HFF-Myc (cell line): Measurements from ENCODE around the gene P3H2.
A peak's percentile ranks its signal among the peaks of the same experiment; 100 is the strongest.

Experiments used
- DNase-seq: peaks from one replicate; pipeline ENCODE4 v3.0.0-alpha.2; 2011; ENCODE audit warnings: low read depth; ENCODE audit errors: extremely low read depth
- H3K4me3 ChIP-seq: replicated peaks from 2 replicates; pipeline ENCODE4 v1.5.1; 2011; ENCODE audit warnings: low read depth, mild to moderate bottlenecking, control low read depth, low read length
- CTCF ChIP-seq: IDR thresholded peaks from 2 replicates; pipeline ENCODE4 v1.5.1; 2012; ENCODE audit warnings: mild to moderate bottlenecking, low read depth, low read length, control low read depth; ENCODE audit errors: missing control alignments

P3H2 gene

GRCh38 chr3:190058521-190059241, 62.0 kb downstream of the P3H2 start:
- DNase-seq, result no peak
- no peak overlapping the region for H3K4me3 ChIP-seq
- TF ChIP-seq CTCF, result no peak

GRCh38 chr3:190056742-190057141, 64.0 kb downstream of the P3H2 start:
- DNase-seq, result no peak
- no peak for TF ChIP-seq CTCF
- H3K4me3 ChIP-seq, result no peak overlapping the region

- TF ChIP-seq CTCF, result no peak
- H3K4me3 ChIP-seq, result no peak overlapping the region
- DNase-seq, result no peak
These were observed 64.9 kb downstream of the P3H2 start for GRCh38 chr3:190055773-190056172.

GRCh38 chr3:190053919-190054672, 66.6 kb downstream of the P3H2 start:
- DNase-seq, result no peak
- H3K4me3 ChIP-seq, result no peak overlapping the region
- no peak for TF ChIP-seq CTCF

- TF ChIP-seq CTCF, result no peak
- no peak for DNase-seq
- no peak overlapping the region for H3K4me3 ChIP-seq
These were observed 69.1 kb downstream of the P3H2 start for GRCh38 chr3:190051641-190052040.

- no peak for DNase-seq
- peak overlapping the region; percentile 30 for H3K4me3 ChIP-seq
- no peak for TF ChIP-seq CTCF
These were observed 71.7 kb downstream of the P3H2 start for GRCh38 chr3:190048932-190049441.
